Measurements from ENCODE around the gene GBX1.

GBX1 gene

GRCh38 chr7:151193203-151193978, 25.9 kb upstream of the GBX1 start:
- no peak for DNase-seq

GRCh38 chr7:151192002-151192539, 24.6 kb upstream of the GBX1 start:
- no peak for DNase-seq

GRCh38 chr7:151191544-151191943, 24.1 kb upstream of the GBX1 start:
- no peak for DNase-seq

- DNase-seq: no peak
These were observed 21.5 kb upstream of the GBX1 start for GRCh38 chr7:151189038-151189437.

- no peak for DNase-seq
These were observed 20.7 kb upstream of the GBX1 start for GRCh38 chr7:151188252-151188542.

- DNase-seq: no peak
These were observed 20.1 kb upstream of the GBX1 start for GRCh38 chr7:151187409-151188251.

- no peak for DNase-seq
These were observed 19.3 kb upstream of the GBX1 start, which contains the start of gene ASB10 for GRCh38 chr7:151186640-151187408. TSS of gene ASB10 (minus strand) at chr7:151187250. CDS start at chr7:151187130, 120 bp downstream.

GRCh38 chr7:151185762-151186639, 18.5 kb upstream of the GBX1 start:
- DNase-seq: no peak

- no peak for DNase-seq
These were observed 13.5 kb upstream of the GBX1 start for GRCh38 chr7:151181011-151181431.

- no peak for DNase-seq
These were observed 12.5 kb upstream of the GBX1 start for GRCh38 chr7:151179946-151180345.

GRCh38 chr7:151179287-151179860, 11.9 kb upstream of the GBX1 start:
- DNase-seq: no peak

GRCh38 chr7:151178831-151179230, 11.3 kb upstream of the GBX1 start:
- no peak for DNase-seq

- no peak for DNase-seq
These were observed 10.7 kb upstream of the GBX1 start for GRCh38 chr7:151178236-151178635.

GRCh38 chr7:151177310-151177709, 9.8 kb upstream of the GBX1 start:
- DNase-seq: no peak

- no peak for DNase-seq
These were observed 8.9 kb upstream of the GBX1 start for GRCh38 chr7:151176401-151176800.

GRCh38 chr7:151175793-151176311, 8.4 kb upstream of the GBX1 start:
- no peak for DNase-seq

- DNase-seq: no peak
These were observed 7.7 kb upstream of the GBX1 start for GRCh38 chr7:151175047-151175792.

- DNase-seq: no peak
These were observed 7.0 kb upstream of the GBX1 start for GRCh38 chr7:151174246-151175046.

GRCh38 chr7:151173386-151174245, 6.1 kb upstream of the GBX1 start:
- DNase-seq: no peak

Data from NCI-H510A (cell line).